Heart left ventricle (tissue), 13 donors: ENCODE measurements around the gene RNF34.

Source experiments
- CTCF ChIP-seq, 12 donors: fragments of 200-600 bp; sonication (generic) in 4 of 12; IDR thresholded peaks; one replicate each; pipeline versions ENCODE4 v1.5.0 to v1.8.0; 2018 to 2022; ENCODE audit warnings: antibody characterized with exemption in 12 of 12, mild to moderate bottlenecking in 5 of 12
- POLR2A ChIP-seq, 2 donors: fragments of 450-650 bp; IDR thresholded peaks; one replicate each; pipeline ENCODE4 v1.6.1; 2017; ENCODE audit warnings: antibody characterized with exemption in 2 of 2, mild to moderate bottlenecking in 2 of 2, moderate library complexity in 2 of 2
- donor health status: ischemic (EF 13 %, LVEDD 7.1; RV severe dilation, severe dysfunction).
- donor health status: DM: no; HTN: yes; CAD: no.
- donor health status: DM: no; HTN: no; CAD: no.
- donor health status: ischemic (EF 25% LVEDD 6.9; RV normal size, moderate dysfunction).
- donor health status: ischemic (EF 25% LVEDD 5.7; RV mildly dilated, moderate dysfunction).
- donor health status: ischemic (EF 35%, LVEDD 5.7; RV mildly dilated, moderate dysfunction).
- donor health status: nonischemic (EF 11% LVEDD 7.7; RV severe dilation, severe dysfunction).
- donor health status: DM: yes; HTN: yes; CAD: no.
- donor health status: PGD.
- donor health status: ischemic (EF 29% LVEDD 5.4; RV normal size, mild dysfunction).
- donor health status: nonischemic (EF 23%, LVEDD 6.1; RV moderate dilation, normal function).

DNA sequence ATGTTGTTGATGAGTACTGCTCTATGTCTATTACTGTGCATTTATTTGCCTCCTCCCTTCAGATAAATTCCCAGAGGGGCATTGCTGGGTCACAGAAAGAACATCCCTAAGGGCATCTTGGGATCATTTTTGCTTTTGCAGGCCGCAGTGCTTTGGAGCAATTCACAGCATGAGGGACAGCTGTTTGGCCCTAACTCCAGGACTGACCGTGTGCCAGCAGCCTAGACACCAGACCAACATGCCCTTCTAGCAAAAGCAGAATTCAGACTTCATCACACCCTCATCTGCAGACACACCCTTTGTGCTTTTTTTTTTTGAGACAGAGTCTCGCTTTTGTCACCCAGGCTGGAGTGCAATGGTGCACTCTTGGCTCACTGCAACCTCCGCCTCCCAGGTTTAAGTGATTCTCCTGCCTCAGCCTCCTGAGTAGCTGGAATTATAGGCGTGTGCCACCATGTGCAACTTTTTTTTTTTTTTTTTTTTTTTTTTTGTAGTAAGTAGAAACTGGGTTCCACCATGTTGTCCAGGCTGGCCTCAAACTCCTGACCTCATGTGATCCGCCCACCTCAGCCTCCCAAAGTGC lies 31.0 kb downstream of the RNF34 start:
- TF ChIP-seq POLR2A (IDR thresholded peaks at IDR 0.05), result no peak
- TF ChIP-seq CTCF (IDR thresholded peaks at IDR 0.05), result no peak
